B cell (primary cell): ENCODE measurements around the gene CACHD1.

Experiments
- EZH2 ChIP-seq: IDR thresholded peaks from 2 replicates; pipeline ENCODE4 v1.6.1; 2012; ENCODE audit warnings: borderline replicate concordance, low read depth, mild to moderate bottlenecking, moderate library complexity, low read length; ENCODE audit not compliant: insufficient read depth, poor library complexity, severe bottlenecking
- TF ChIP-seq, protein P1 (sequence below): fragments of 200-600 bp; IDR thresholded peaks from one replicate; pipeline ENCODE4 v1.8.0; 2022; ENCODE audit warnings: antibody characterized with exemption, mild to moderate bottlenecking

DNA sequence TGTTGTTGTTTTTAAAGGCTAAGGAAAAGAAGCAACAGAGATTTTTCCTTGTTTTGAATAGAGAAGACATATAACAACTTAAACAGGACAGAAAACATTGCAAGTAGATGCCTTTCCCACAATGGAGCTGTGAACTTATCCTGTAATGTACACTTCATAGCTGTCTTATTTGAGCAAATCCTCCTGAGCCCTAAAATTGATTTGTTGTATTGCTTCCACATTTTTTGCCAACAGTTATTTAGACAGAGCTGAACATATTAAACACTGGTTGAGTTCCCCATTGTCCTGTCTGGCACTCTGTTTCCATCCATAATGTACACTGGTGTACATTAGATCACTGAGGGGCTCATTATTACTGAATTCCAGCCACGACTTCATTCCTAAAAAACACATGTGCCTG, 32.2 kb downstream of the CACHD1 start:
- TF ChIP-seq, protein P1, sequence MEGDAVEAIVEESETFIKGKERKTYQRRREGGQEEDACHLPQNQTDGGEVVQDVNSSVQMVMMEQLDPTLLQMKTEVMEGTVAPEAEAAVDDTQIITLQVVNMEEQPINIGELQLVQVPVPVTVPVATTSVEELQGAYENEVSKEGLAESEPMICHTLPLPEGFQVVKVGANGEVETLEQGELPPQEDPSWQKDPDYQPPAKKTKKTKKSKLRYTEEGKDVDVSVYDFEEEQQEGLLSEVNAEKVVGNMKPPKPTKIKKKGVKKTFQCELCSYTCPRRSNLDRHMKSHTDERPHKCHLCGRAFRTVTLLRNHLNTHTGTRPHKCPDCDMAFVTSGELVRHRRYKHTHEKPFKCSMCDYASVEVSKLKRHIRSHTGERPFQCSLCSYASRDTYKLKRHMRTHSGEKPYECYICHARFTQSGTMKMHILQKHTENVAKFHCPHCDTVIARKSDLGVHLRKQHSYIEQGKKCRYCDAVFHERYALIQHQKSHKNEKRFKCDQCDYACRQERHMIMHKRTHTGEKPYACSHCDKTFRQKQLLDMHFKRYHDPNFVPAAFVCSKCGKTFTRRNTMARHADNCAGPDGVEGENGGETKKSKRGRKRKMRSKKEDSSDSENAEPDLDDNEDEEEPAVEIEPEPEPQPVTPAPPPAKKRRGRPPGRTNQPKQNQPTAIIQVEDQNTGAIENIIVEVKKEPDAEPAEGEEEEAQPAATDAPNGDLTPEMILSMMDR: no peak
- no peak for TF ChIP-seq EZH2
